H1 (cell line): ENCODE results near the gene STRA8. TPM values are rescaled to one million over a fixed set of nuclear protein-coding genes. Genes with fewer than 3 reads are reported as not detected.

Experiments used
- CTCF ChIA-PET: fragments of 300-600 bp; sonication (Branson Sonifier 250); formaldehyde crosslinking; loops from one replicate; lab custom pipeline; 2021; ENCODE audit not compliant: partially characterized antibody; lab: Charles Lee
- POLR2A ChIA-PET: fragments of 300-600 bp; sonication (Branson Sonifier 250); formaldehyde crosslinking; loops from one replicate; lab custom pipeline; 2021; ENCODE audit warnings: inconsistent platforms; ENCODE audit not compliant: partially characterized antibody; lab: Charles Lee
- DNase-seq, 2 experiments: peaks; one replicate each; pipeline versions ENCODE4 v3.0.0 to v3.0.0-alpha.2; 2010 to 2022; ENCODE audit warnings: low spot score in 2 of 2, low read depth in 1 of 2, mixed read lengths in 1 of 2
- FAIRE-seq: peaks from 2 replicates; lab custom pipeline; 2011; peaks lifted over from hg19 to GRCh38; lab: Jason Lieb, UNC
- H2AFZ ChIP-seq: 2 replicates; pipeline ENCODE4 v1.8.1; 2012; ENCODE audit warnings: low read length, inconsistent platforms
- H2AK5ac ChIP-seq: 2 replicates; pipeline ENCODE4 v1.6.1; 2013; ENCODE audit warnings: low read depth, low read length
- H2BK120ac ChIP-seq: replicated peaks from 2 replicates; pipeline ENCODE3; 2013; ENCODE audit warnings: low read depth, low read length, inconsistent platforms
- H2BK12ac ChIP-seq: 2 replicates; pipeline ENCODE4 v1.6.1; 2013; ENCODE audit warnings: low read depth, low read length
- H2BK15ac ChIP-seq: 2 replicates; pipeline ENCODE4 v1.6.1; 2013; ENCODE audit warnings: low read length
- H2BK20ac ChIP-seq: 2 replicates; pipeline ENCODE4 v1.6.1; 2013; ENCODE audit warnings: low read length
- H2BK5ac ChIP-seq: 2 replicates; pipeline ENCODE4 v1.6.1; 2013; ENCODE audit warnings: low read depth, low read length
- H3K14ac ChIP-seq: 2 replicates; pipeline ENCODE4 v1.6.1; 2013; ENCODE audit warnings: inconsistent platforms; ENCODE audit not compliant: insufficient read length
- H3K18ac ChIP-seq: 2 replicates; pipeline ENCODE4 v1.6.1; 2013; ENCODE audit warnings: low read length; ENCODE audit errors: extremely low read depth
- H3K23ac ChIP-seq: 2 replicates; pipeline ENCODE4 v1.6.1; 2013; ENCODE audit warnings: inconsistent platforms; ENCODE audit not compliant: insufficient read length
- H3K23me2 ChIP-seq: 2 replicates; pipeline ENCODE4 v1.6.1; 2013; ENCODE audit warnings: low read depth, low read length
- H3K27ac ChIP-seq: 2 replicates; pipeline ENCODE4 v1.6.1; 2011; ENCODE audit warnings: low read depth, low read length, inconsistent platforms
- H3K27me3 ChIP-seq, 4 experiments: replicated peaks in 1 of 4; 1 replicate in 1 of 4; 2 replicates in 3 of 4; pipeline versions ENCODE4 v1.6.1 to v1.8.1; 2011 to 2013; ENCODE audit warnings: low read length in 3 of 4, mild to moderate bottlenecking in 3 of 4, inconsistent platforms in 2 of 4, mixed read lengths in 2 of 4, moderate library complexity in 1 of 4; ENCODE audit not compliant: control insufficient read depth in 3 of 4, insufficient read depth in 3 of 4; ENCODE audit errors: extremely low read depth in 1 of 4
- H3K36me3 ChIP-seq, 4 experiments: 2 replicates each; pipeline versions ENCODE4 v1.6.1 to v1.8.1; 2011 to 2013; ENCODE audit warnings: mild to moderate bottlenecking in 4 of 4, low read length in 3 of 4, moderate library complexity in 2 of 4, control low read depth in 1 of 4, inconsistent platforms in 1 of 4; ENCODE audit not compliant: insufficient read depth in 4 of 4, control insufficient read depth in 2 of 4
- H3K4ac ChIP-seq: replicated peaks from 2 replicates; pipeline ENCODE3; 2013; ENCODE audit warnings: low read length, low read depth, mixed read lengths, inconsistent platforms; ENCODE audit not compliant: insufficient read length
- H3K4me1 ChIP-seq, 4 experiments: replicated peaks in 1 of 4; 1 replicate in 1 of 4; 2 replicates in 3 of 4; pipeline versions ENCODE4 v1.6.1 to v1.8.1; 2011 to 2013; ENCODE audit warnings: low read length in 3 of 4, inconsistent platforms in 2 of 4, mixed read lengths in 1 of 4; ENCODE audit not compliant: insufficient read depth in 4 of 4, control insufficient read depth in 3 of 4
- H3K4me2 ChIP-seq, 2 experiments: 2 replicates each; pipeline versions ENCODE4 v1.6.1 to v1.8.1; 2011 to 2013; ENCODE audit warnings: low read depth in 2 of 2, low read length in 2 of 2, control low read depth in 1 of 2, inconsistent platforms in 1 of 2, mild to moderate bottlenecking in 1 of 2; ENCODE audit not compliant: insufficient read depth in 1 of 2
- H3K4me3 ChIP-seq, 4 experiments: fragments of 200-600, 300-600 bp in 1 of 4; sonication (generic), shearing (Covaris generic), sonication (Bioruptor Twin) in 1 of 4; 2 replicates each; pipeline versions ENCODE4 v1.5.1 to v1.8.1; 2011 to 2016; ENCODE audit warnings: low read length in 4 of 4, low read depth in 3 of 4, control low read depth in 2 of 4, inconsistent platforms in 2 of 4, mild to moderate bottlenecking in 2 of 4, mixed read lengths in 1 of 4, moderate library complexity in 1 of 4; ENCODE audit not compliant: insufficient read depth in 2 of 4; ENCODE audit errors: extremely low read depth in 1 of 4
- H3K56ac ChIP-seq: replicated peaks from 2 replicates; pipeline ENCODE3; 2013; ENCODE audit warnings: low read depth, mild to moderate bottlenecking, mixed read lengths, low read length, inconsistent platforms; ENCODE audit not compliant: insufficient read length
- H3K79me1 ChIP-seq: 2 replicates; pipeline ENCODE4 v1.6.1; 2013; ENCODE audit warnings: low read depth, low read length, control low read depth
- H3K79me2 ChIP-seq, 2 experiments: 2 replicates each; pipeline versions ENCODE4 v1.6.1 to v1.8.1; 2012 to 2013; ENCODE audit warnings: low read length in 2 of 2, mild to moderate bottlenecking in 2 of 2, inconsistent platforms in 1 of 2; ENCODE audit not compliant: insufficient read depth in 2 of 2, control insufficient read depth in 1 of 2
- H3K9ac ChIP-seq, 4 experiments: replicated peaks in 1 of 4; 1 replicate in 1 of 4; 2 replicates in 3 of 4; pipeline versions ENCODE4 v1.6.1 to v1.8.1; 2011 to 2013; ENCODE audit warnings: low read depth in 3 of 4, low read length in 3 of 4, control low read depth in 2 of 4, mild to moderate bottlenecking in 2 of 4, moderate library complexity in 2 of 4, inconsistent platforms in 1 of 4; ENCODE audit errors: extremely low read depth in 1 of 4
- H3K9me3 ChIP-seq, 2 experiments: 2 replicates each; pipeline versions ENCODE4 v1.6.1 to v1.8.1; 2012 to 2013; ENCODE audit warnings: mild to moderate bottlenecking in 2 of 2, moderate library complexity in 2 of 2, control low read depth in 1 of 2, inconsistent platforms in 1 of 2, low read depth in 1 of 2, low read length in 1 of 2, mixed read lengths in 1 of 2; ENCODE audit not compliant: insufficient read depth in 2 of 2
- H4K20me1 ChIP-seq, 2 experiments: replicated peaks in 1 of 2; 2 replicates each; pipeline versions ENCODE3 to v1.8.1; 2011 to 2013; ENCODE audit warnings: inconsistent platforms in 2 of 2, low read length in 2 of 2, mild to moderate bottlenecking in 1 of 2; ENCODE audit not compliant: insufficient read depth in 2 of 2, control insufficient read depth in 1 of 2
- H4K5ac ChIP-seq: 2 replicates; pipeline ENCODE4 v1.6.1; 2013; ENCODE audit warnings: low read length, low read depth, mixed read lengths, inconsistent platforms; ENCODE audit not compliant: insufficient read length
- H4K8ac ChIP-seq: 2 replicates; pipeline ENCODE4 v1.8.0; 2013; ENCODE audit warnings: mild to moderate bottlenecking, moderate library complexity, low read length, inconsistent platforms; ENCODE audit not compliant: insufficient read depth; ENCODE audit errors: extremely low read depth
- H4K91ac ChIP-seq: replicated peaks from 2 replicates; pipeline ENCODE3; 2013; ENCODE audit warnings: low read length, mixed read lengths, inconsistent platforms; ENCODE audit not compliant: insufficient read length
- CHD2 ChIP-seq: IDR thresholded peaks from 2 replicates; pipeline ENCODE4 v1.6.1; 2012; ENCODE audit warnings: low read length, improper control_type of control experiment
- MAFK ChIP-seq: IDR thresholded peaks from 2 replicates; pipeline ENCODE4 v1.6.1; 2012; ENCODE audit warnings: low read depth, mild to moderate bottlenecking, improper control_type of control experiment, low read length
- RXRA ChIP-seq: IDR thresholded peaks from 2 replicates; pipeline ENCODE4 v1.6.1; 2011; ENCODE audit warnings: low read depth, mild to moderate bottlenecking, low read length, moderate library complexity; ENCODE audit not compliant: insufficient read depth
- polyA plus RNA-seq, 7 experiments: library from polyadenylated mRNA; depleted of rRNA in 3 of 7; stranded (reverse) in 5 of 7; unstranded in 2 of 7; fragments of >200 nt in 5 of 7; fragments of 200-250 nt in 2 of 7; gene quantifications; 1 replicate in 5 of 7; 2 replicates in 1 of 7; 4 replicates in 1 of 7; pipeline versions ENCODE4 v1.2.1 to v1.2.3, GENCODE V29; 2011 to 2013; ENCODE audit warnings: missing spikeins in 2 of 7, mixed read lengths in 2 of 7
- total RNA-seq: library from RNA; stranded (reverse); fragmentation: NEBNext Ultra II Directional; extraction: Animal tissue kit (Norgen Biotek cat#: 25700); gene quantifications from 2 replicates; pipeline ENCODE4 v1.2.1, GENCODE V29; 2021

The STRA8 gene
- total and polyA plus RNA-seq, 2 of the 8 experiments (the other 6 are each of a cell fraction or from before 2014, with no cell fraction given): not detected

DNA sequence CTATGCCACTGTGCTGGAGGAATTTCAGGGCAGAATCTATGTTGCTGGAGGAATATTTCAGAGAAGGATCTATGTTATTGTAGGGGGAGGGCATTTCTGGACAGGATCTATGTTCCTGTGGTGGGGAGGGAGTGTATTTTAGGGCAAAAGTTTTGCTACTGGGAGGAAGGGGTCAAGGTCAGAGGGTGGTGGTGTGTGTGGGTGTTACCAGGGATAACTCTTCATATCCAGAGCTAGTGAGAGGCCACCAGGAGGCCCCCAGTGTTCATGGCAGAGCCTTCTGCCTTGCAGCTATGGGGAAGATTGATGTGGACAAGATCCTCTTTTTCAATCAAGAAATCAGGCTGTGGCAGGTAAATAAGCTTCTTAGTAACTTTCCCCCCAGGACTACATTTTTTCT is 2.0 kb upstream of the STRA8 start:
- CTCF ChIA-PET: interaction anchor here (1.3 to 3.0 kb wide), 6 partner anchors 11 to 42 kb away, joined by 3 to 16 read pairs (median 5); no protein-coding TSS in a partner anchor
- H3K9me3 ChIP-seq: no peaks in the 10 kb centered on the region
- no peak for TF ChIP-seq CHD2
- TF ChIP-seq MAFK: no peak
- TF ChIP-seq RXRA: no peak
- TF ChIP-seq, all 59 proteins: peak for 0
- Histone ChIP-seq H2BK120ac (no peak overlapping the region), H3K56ac (no peak overlapping the region), H3K4ac (no peak overlapping the region), H4K5ac (no peak overlapping the region), H3K27ac (no peak overlapping the region), H3K4me1 (no peaks in the 10 kb centered on the region), H3K18ac (no peak overlapping the region), H3K27me3 (no peaks in the 10 kb centered on the region), H3K14ac (no peak overlapping the region), H3K23ac (no peak overlapping the region), H2BK12ac (no peak overlapping the region), H4K8ac (no peak overlapping the region), H4K91ac (no peak overlapping the region), H2AFZ (no peak overlapping the region), H2BK5ac (no peak overlapping the region), H3K36me3 (no peaks in the 10 kb centered on the region), H3K79me1 (no peaks in the 10 kb centered on the region), H2AK5ac (no peak overlapping the region), H4K20me1 (no peaks in the 10 kb centered on the region), H3K23me2 (no peaks in the 10 kb centered on the region), H2BK20ac (no peak overlapping the region), H2BK15ac (no peak overlapping the region), H3K79me2 (no peaks in the 10 kb centered on the region), H3K4me3 (no peak overlapping the region), H3K4me2 (no peak overlapping the region), H3K9ac (no peak overlapping the region)
- peak in 1 of 2 experiments; percentile 8 for DNase-seq
- POLR2A ChIA-PET: no interaction called here
- no peak for FAIRE-seq
